CD4-positive, alpha-beta memory T cell (primary cell): Measurements from ENCODE around the gene ZMYND15. TPM values are rescaled to one million over a fixed set of nuclear protein-coding genes. Genes with fewer than 3 reads are reported as not detected.

Experiments used
- CTCF ChIA-PET: fragments of 350-600 bp; sonication (Branson Sonifier 250); formaldehyde crosslinking; loops from one replicate; lab custom pipeline; 2021; ENCODE audit warnings: inconsistent platforms; ENCODE audit not compliant: partially characterized antibody; lab: Charles Lee
- POLR2A ChIA-PET: fragments of 350-600 bp; sonication (Branson Sonifier 250); formaldehyde crosslinking; loops from one replicate; lab custom pipeline; 2021; ENCODE audit not compliant: partially characterized antibody; lab: Charles Lee
- DNase-seq, 5 donors: peaks; one replicate each; pipeline versions ENCODE4 v3.0.0 to v3.0.0-alpha.2; 2020 to 2022; ENCODE audit warnings: mixed read lengths in 1 of 5
- H3K27ac ChIP-seq: one replicate; pipeline ENCODE4 v1.7.0; 2013; ENCODE audit warnings: low read depth, low read length
- H3K27me3 ChIP-seq: 2 replicates; pipeline ENCODE4 v1.7.0; 2013; ENCODE audit warnings: mild to moderate bottlenecking, low read length, moderate library complexity; ENCODE audit not compliant: insufficient read depth
- H3K36me3 ChIP-seq: 2 replicates; pipeline ENCODE4 v1.7.0; 2013; ENCODE audit warnings: mild to moderate bottlenecking, low read length, moderate library complexity; ENCODE audit not compliant: insufficient read depth
- H3K4me1 ChIP-seq: 2 replicates; pipeline ENCODE4 v1.7.0; 2013; ENCODE audit warnings: mild to moderate bottlenecking, low read length, moderate library complexity; ENCODE audit not compliant: insufficient read depth
- H3K4me3 ChIP-seq, 2 donors: one replicate each; pipeline ENCODE4 v1.7.0; 2013; ENCODE audit warnings: low read length in 2 of 2, mild to moderate bottlenecking in 1 of 2
- H3K9me3 ChIP-seq, 2 donors: one replicate each; pipeline ENCODE4 v1.7.0; 2013; ENCODE audit warnings: low read length in 2 of 2, control low read depth in 1 of 2; ENCODE audit not compliant: control insufficient read depth in 1 of 2
- H3K27ac Mint-ChIP-seq, 7 donors: one replicate each; pipeline ENCODE4 v1.8.0; 2020 to 2021; ENCODE audit warnings: mixed read lengths in 7 of 7, mild to moderate bottlenecking in 6 of 7, inconsistent platforms in 3 of 7, moderate library complexity in 3 of 7
- H3K27me3 Mint-ChIP-seq, 2 donors: one replicate each; pipeline ENCODE4 v1.8.0; 2020 to 2021; ENCODE audit warnings: mixed read lengths in 2 of 2
- H3K36me3 Mint-ChIP-seq, 2 donors: one replicate each; pipeline ENCODE4 v1.8.0; 2020 to 2021; ENCODE audit warnings: mixed read lengths in 2 of 2, inconsistent platforms in 1 of 2, mild to moderate bottlenecking in 1 of 2
- H3K4me1 Mint-ChIP-seq, 4 donors: one replicate each; pipeline ENCODE4 v1.8.0; 2020 to 2021; ENCODE audit warnings: mixed read lengths in 4 of 4, mild to moderate bottlenecking in 1 of 4
- H3K4me3 Mint-ChIP-seq, 8 donors: one replicate each; pipeline ENCODE4 v1.8.0; 2020 to 2021; ENCODE audit warnings: mixed read lengths in 8 of 8, mild to moderate bottlenecking in 7 of 8, moderate library complexity in 6 of 8, inconsistent platforms in 3 of 8
- H3K9me3 Mint-ChIP-seq, 8 donors: one replicate each; pipeline ENCODE4 v1.8.0; 2020 to 2021; ENCODE audit warnings: mixed read lengths in 8 of 8, mild to moderate bottlenecking in 5 of 8, inconsistent platforms in 3 of 8, moderate library complexity in 1 of 8
- intact Hi-C: fragments of 100-400 bp; cut with micrococcal nuclease; formaldehyde crosslinking; loops from one replicate; pipeline ENCODE4 v1.15.1; 2023
- polyA plus RNA-seq, 2 donors: library from polyadenylated mRNA; unstranded; fragments of 300-500 nt; fragmentation: Illumina TruSeq; gene quantifications; one replicate each; pipeline ENCODE4 v1.2.3, GENCODE V29; 2021
- total RNA-seq, 2 experiments: library from RNA; stranded (reverse); gene quantifications; one replicate each; pipeline ENCODE4 v1.2.3, GENCODE V29; 2021

Gene ZMYND15
- total and polyA plus RNA-seq, 4 experiments from 2014 or later = 0.15 to 0.44 (median 0.41) TPM; not detected in 1

GRCh38 chr17:4766201-4766600 lies 26.6 kb downstream of the ZMYND15 start:
- no peak overlapping the region for H3K4me3 ChIP-seq
- ChIA-PET POLR2A (no interaction called here), CTCF (no interaction called here)
- H3K4me1 ChIP-seq = peaks cover under 1% of the 10 kb centered on the region
- peaks cover 0 to 4% (median 2%) of the 10 kb centered on the region in 4 donors for H3K4me1 Mint-ChIP-seq
- DNase-seq = no peak
- intact Hi-C loops = no loop called here
- H3K27ac Mint-ChIP-seq = no peak overlapping the region
- H3K4me3 Mint-ChIP-seq = no peak overlapping the region
- H3K9me3 ChIP-seq = no peaks in the 10 kb centered on the region
- H3K27me3 Mint-ChIP-seq = peaks cover 5 to 6% of the 10 kb centered on the region in 2 donors
- H3K36me3 ChIP-seq = no peaks in the 10 kb centered on the region
- no peaks in the 10 kb centered on the region for H3K36me3 Mint-ChIP-seq
- H3K27me3 ChIP-seq = no peaks in the 10 kb centered on the region
- H3K9me3 Mint-ChIP-seq = no peaks in the 10 kb centered on the region
- no peak overlapping the region for H3K27ac ChIP-seq

DNA sequence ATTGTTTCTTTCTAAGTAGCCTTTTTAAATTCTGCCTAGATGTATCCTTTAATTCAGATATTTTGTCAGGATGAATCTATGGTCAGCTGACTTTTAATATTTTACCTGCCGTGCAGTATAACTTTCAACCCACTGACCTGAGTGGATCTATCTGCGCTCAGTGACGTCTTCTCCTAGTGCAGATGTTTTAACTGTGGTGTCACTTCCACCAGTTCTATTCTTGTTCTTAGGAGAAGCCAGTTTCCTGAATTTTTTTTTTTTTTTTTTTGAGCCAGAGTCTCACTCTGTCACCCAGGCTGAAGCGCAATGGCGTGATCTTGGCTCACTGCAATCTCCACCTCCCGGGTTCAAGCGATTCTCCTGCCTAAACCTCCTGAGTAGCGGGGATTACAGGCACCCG lies 27.1 kb downstream of the ZMYND15 start:
- H3K27me3 Mint-ChIP-seq = peaks cover 5 to 6% of the 10 kb centered on the region in 2 donors
- no peaks in the 10 kb centered on the region for H3K27me3 ChIP-seq
- H3K4me3 Mint-ChIP-seq = no peak overlapping the region
- H3K36me3 ChIP-seq = no peaks in the 10 kb centered on the region
- H3K4me3 ChIP-seq = no peak overlapping the region
- H3K36me3 Mint-ChIP-seq = no peaks in the 10 kb centered on the region
- H3K9me3 Mint-ChIP-seq = no peaks in the 10 kb centered on the region
- H3K27ac Mint-ChIP-seq = no peak overlapping the region
- no peak for DNase-seq
- ChIA-PET CTCF (no interaction called here), POLR2A (no interaction called here)
- peaks cover 6% of the 10 kb centered on the region for H3K4me1 ChIP-seq
- H3K4me1 Mint-ChIP-seq = peaks cover 4 to 9% (median 6%) of the 10 kb centered on the region in 4 donors
- no peaks in the 10 kb centered on the region for H3K9me3 ChIP-seq
- H3K27ac ChIP-seq = no peak overlapping the region
- intact Hi-C loops = no loop called here

DNA sequence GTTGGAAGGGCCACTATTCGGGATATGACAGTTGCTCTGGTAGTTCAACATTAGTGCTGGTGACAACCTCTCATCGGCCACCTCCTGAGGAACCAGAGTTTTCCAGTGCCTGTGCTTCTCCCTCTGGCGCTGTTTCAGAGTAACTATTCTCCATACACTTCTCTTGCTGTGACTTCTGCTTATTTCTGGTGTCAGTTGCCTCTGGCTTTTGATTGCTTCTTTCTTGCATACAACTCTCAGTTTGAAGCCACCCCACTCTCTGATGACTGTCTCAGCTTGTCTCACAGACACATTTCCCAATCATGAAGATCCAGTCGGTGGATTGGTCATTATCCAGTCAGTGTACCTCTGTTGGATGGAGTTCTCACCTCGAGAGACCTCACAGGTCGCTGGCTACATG lies 28.7 kb downstream of the ZMYND15 start:
- Mint-ChIP-seq H3K27ac (peak overlapping the region in 1 of 7 donors; percentile 28), H3K4me3 (no peak overlapping the region), H3K9me3 (no peaks in the 10 kb centered on the region), H3K4me1 (peaks cover 7 to 11% (median 8%) of the 10 kb centered on the region in 4 donors), H3K36me3 (no peaks in the 10 kb centered on the region), H3K27me3 (peaks cover 2 to 6% of the 10 kb centered on the region in 2 donors)
- Histone ChIP-seq H3K4me1 (peaks cover 7% of the 10 kb centered on the region), H3K9me3 (no peaks in the 10 kb centered on the region), H3K27me3 (no peaks in the 10 kb centered on the region), H3K4me3 (no peak overlapping the region), H3K27ac (no peak overlapping the region), H3K36me3 (no peaks in the 10 kb centered on the region)
- DNase-seq = no peak
- intact Hi-C loops = no loop called here
- CTCF ChIA-PET = no interaction called here
- POLR2A ChIA-PET = no interaction called here

DNA sequence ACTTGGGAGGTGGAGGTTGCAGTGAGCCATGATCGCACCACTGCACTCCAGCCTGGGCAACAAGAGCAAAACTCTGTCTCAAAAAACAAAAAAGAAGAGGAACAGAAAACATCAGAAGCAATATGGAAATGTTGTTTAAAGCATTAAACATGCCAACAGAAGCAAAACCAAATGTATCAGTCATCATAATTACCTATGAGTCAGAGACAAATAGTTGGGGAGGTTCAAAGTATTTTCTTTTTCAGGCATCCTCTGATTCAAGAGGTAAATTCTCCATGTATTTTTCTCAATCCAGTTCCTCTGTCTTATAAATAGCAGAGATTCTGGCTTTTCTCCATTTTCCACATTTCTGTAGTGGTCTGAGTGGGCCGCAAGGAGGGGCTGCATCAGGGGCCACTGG lies 30.0 kb downstream of the ZMYND15 start:
- Histone ChIP-seq H3K27me3 (no peaks in the 10 kb centered on the region), H3K27ac (no peak overlapping the region), H3K9me3 (no peaks in the 10 kb centered on the region), H3K36me3 (no peaks in the 10 kb centered on the region), H3K4me1 (peaks cover 7% of the 10 kb centered on the region), H3K4me3 (no peak overlapping the region)
- DNase-seq = no peak
- no peaks in the 10 kb centered on the region for H3K36me3 Mint-ChIP-seq
- H3K27me3 Mint-ChIP-seq = peaks cover 2 to 7% of the 10 kb centered on the region in 2 donors
- intact Hi-C loops = no loop called here
- ChIA-PET POLR2A (no interaction called here), CTCF (no interaction called here)
- H3K4me3 Mint-ChIP-seq = no peak overlapping the region
- no peak overlapping the region for H3K27ac Mint-ChIP-seq
- H3K4me1 Mint-ChIP-seq = peaks cover 7 to 15% (median 9%) of the 10 kb centered on the region in 4 donors
- H3K9me3 Mint-ChIP-seq = no peaks in the 10 kb centered on the region

- H3K4me3 ChIP-seq = no peak within 1 kb of the TSS
- H3K36me3 Mint-ChIP-seq = no peaks in the 10 kb centered on the region
- no peaks in the 10 kb centered on the region for H3K9me3 Mint-ChIP-seq
- no peaks in the 10 kb centered on the region for H3K36me3 ChIP-seq
- POLR2A ChIA-PET = interaction anchor here (0.6 to 2.1 kb wide), 3 partner anchors 18 to 274 kb away, joined by 4 to 9 read pairs (median 4); partner anchors contain the start of genes C17orf107 and GLTPD2
- H3K4me1 Mint-ChIP-seq = peaks cover 7 to 15% (median 9%) of the 10 kb centered on the region in 4 donors
- H3K27ac ChIP-seq = no peak within 1 kb of the TSS
- no peak for DNase-seq
- peak within 1 kb of the TSS in 2 of 8 donors; percentile 40 to 58 for H3K4me3 Mint-ChIP-seq
- H3K27me3 ChIP-seq = no peaks in the 10 kb centered on the region
- peaks cover 1 to 7% of the 10 kb centered on the region in 2 donors for H3K27me3 Mint-ChIP-seq
- H3K9me3 ChIP-seq = no peaks in the 10 kb centered on the region
- H3K27ac Mint-ChIP-seq = peak within 1 kb of the TSS in 1 of 7 donors; percentile 62
- CTCF ChIA-PET = interaction anchor here (2.1 kb wide), 1 partner anchor 19 kb away, joined by 8 read pairs; no protein-coding TSS in a partner anchor
- intact Hi-C loops = no loop called here
- H3K4me1 ChIP-seq = peaks cover 7% of the 10 kb centered on the region
Measured at GRCh38 chr17:4771519-4772234, 32.0 kb downstream of the ZMYND15 start, which contains the start of gene TM4SF5. Gene TM4SF5 (plus strand): TSS chr17:4771886. CDS start chr17:4771923, 37 bp downstream.

GRCh38 chr17:4772235-4772613 lies 32.6 kb downstream of the ZMYND15 start:
- intact Hi-C loops = no loop called here
- Histone ChIP-seq H3K27ac (no peak overlapping the region), H3K27me3 (no peaks in the 10 kb centered on the region), H3K4me3 (no peak overlapping the region), H3K9me3 (no peaks in the 10 kb centered on the region), H3K36me3 (no peaks in the 10 kb centered on the region), H3K4me1 (peaks cover 7% of the 10 kb centered on the region)
- H3K27ac Mint-ChIP-seq = no peak overlapping the region
- peaks cover 1 to 7% of the 10 kb centered on the region in 2 donors for H3K27me3 Mint-ChIP-seq
- no peak overlapping the region for H3K4me3 Mint-ChIP-seq
- no peaks in the 10 kb centered on the region for H3K36me3 Mint-ChIP-seq
- ChIA-PET POLR2A (interaction anchor here (1.0 to 2.1 kb wide), 2 partner anchors 17 to 128 kb away, joined by 4 to 9 read pairs; partner anchors contain the start of genes C17orf107 and GLTPD2), CTCF (interaction anchor here (2.1 kb wide), 1 partner anchor 18 kb away, joined by 8 read pairs; no protein-coding TSS in a partner anchor)
- no peaks in the 10 kb centered on the region for H3K9me3 Mint-ChIP-seq
- peaks cover 7 to 15% (median 9%) of the 10 kb centered on the region in 4 donors for H3K4me1 Mint-ChIP-seq
- no peak for DNase-seq

DNA sequence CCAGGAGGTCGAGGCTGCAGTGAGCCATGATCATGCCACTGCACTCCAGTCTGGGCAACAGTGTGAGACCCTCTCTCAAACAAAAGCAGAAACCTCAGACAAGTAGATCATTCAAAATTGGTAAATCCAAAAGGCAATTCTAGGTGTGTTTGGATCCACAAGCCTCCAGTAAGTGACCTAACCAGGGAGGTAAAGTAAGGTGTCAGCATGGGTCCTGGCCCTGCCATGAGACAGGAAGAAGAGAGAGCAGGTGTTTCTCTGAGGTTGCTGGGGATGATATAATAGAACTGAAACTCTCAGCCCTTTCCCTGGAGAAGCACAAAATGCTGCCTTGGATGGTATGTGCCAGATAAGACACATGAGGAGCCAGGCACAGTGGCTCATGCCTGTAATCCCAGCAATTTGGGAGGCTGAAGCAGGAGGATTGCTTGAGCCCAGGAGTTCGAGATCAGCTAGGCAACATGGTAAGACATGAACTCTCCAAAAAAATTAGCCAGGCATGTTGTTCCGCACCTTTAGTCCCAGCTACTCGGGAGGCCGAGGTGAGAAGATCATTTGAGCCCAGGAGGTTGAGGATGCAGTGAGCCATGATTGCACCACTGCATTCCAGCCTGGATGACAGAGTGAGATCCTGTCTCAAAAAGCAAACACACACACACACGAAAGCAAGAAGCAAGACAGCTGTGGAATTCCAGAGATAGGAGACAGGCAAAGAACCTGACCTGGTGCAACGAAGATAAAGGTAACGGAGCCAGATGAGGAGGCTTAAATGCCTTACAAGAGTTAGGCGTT lies 38.5 kb downstream of the ZMYND15 start:
- CTCF ChIA-PET = interaction anchor here (0.9 kb wide), 2 partner anchors 125 to 131 kb away, joined by 3 to 5 read pairs; partner anchors contain the start of gene CHRNE
- Mint-ChIP-seq H3K27ac (no peak overlapping the region), H3K9me3 (no peaks in the 10 kb centered on the region)

More for the DNA sequence above, 38.5 kb downstream of the ZMYND15 start:
- Mint-ChIP-seq H3K4me3 (no peak overlapping the region), H3K27me3 (peaks cover 21 to 23% of the 10 kb centered on the region in 2 donors), H3K36me3 (no peaks in the 10 kb centered on the region), H3K4me1 (peaks cover 0 to 5% (median 2%) of the 10 kb centered on the region in 4 donors)
- no peak overlapping the region for H3K4me3 ChIP-seq
- no peak for DNase-seq
- intact Hi-C loops = no loop called here
- H3K27ac ChIP-seq = no peak overlapping the region
- H3K4me1 ChIP-seq = no peaks in the 10 kb centered on the region
- peaks cover 6% of the 10 kb centered on the region for H3K27me3 ChIP-seq
- POLR2A ChIA-PET = no interaction called here
- no peaks in the 10 kb centered on the region for H3K36me3 ChIP-seq
- H3K9me3 ChIP-seq = no peaks in the 10 kb centered on the region
